ENCODE measurements around the gene PITPNC1.
"Not testable (repeated sequence)": the region's sequence is repeated elsewhere in the genome, so short reads cannot be mapped to it uniquely, and the experiment has no call there.

The PITPNC1 gene

GRCh38 chr17:67401106-67401505, 24.0 kb downstream of the PITPNC1 start:
- no peak for DNase-seq (ENCODE audit: low read depth, low spot score)

GRCh38 chr17:67401598-67402504, 24.8 kb downstream of the PITPNC1 start:
- DNase-seq (ENCODE audit: low read depth, low spot score) = no peak

GRCh38 chr17:67403065-67403464, 26.0 kb downstream of the PITPNC1 start:
- DNase-seq (ENCODE audit: low read depth, low spot score) = no peak

- no peak for DNase-seq (ENCODE audit: low read depth, low spot score)
Measured at GRCh38 chr17:67403483-67403882, 26.4 kb downstream of the PITPNC1 start.

GRCh38 chr17:67408455-67408830, 31.4 kb downstream of the PITPNC1 start:
- DNase-seq (ENCODE audit: low read depth, low spot score) = not testable (repeated sequence)

- no peak for DNase-seq (ENCODE audit: low read depth, low spot score)
Measured at GRCh38 chr17:67411397-67411796, 34.3 kb downstream of the PITPNC1 start.

GRCh38 chr17:67412032-67412431, 35.0 kb downstream of the PITPNC1 start:
- no peak for DNase-seq (ENCODE audit: low read depth, low spot score)

GRCh38 chr17:67412941-67413340, 35.9 kb downstream of the PITPNC1 start:
- no peak for DNase-seq (ENCODE audit: low read depth, low spot score)

GRCh38 chr17:67413388-67413787, 36.3 kb downstream of the PITPNC1 start:
- DNase-seq (ENCODE audit: low read depth, low spot score) = no peak

- DNase-seq (ENCODE audit: low read depth, low spot score) = no peak
Measured at GRCh38 chr17:67414130-67414529, 37.0 kb downstream of the PITPNC1 start.

- no peak for DNase-seq (ENCODE audit: low read depth, low spot score)
Measured at GRCh38 chr17:67414559-67414958, 37.5 kb downstream of the PITPNC1 start.

GRCh38 chr17:67415291-67415690, 38.2 kb downstream of the PITPNC1 start:
- no peak for DNase-seq (ENCODE audit: low read depth, low spot score)

GRCh38 chr17:67417507-67417906, 40.4 kb downstream of the PITPNC1 start:
- no peak for DNase-seq (ENCODE audit: low read depth, low spot score)

- no peak for DNase-seq (ENCODE audit: low read depth, low spot score)
Measured at GRCh38 chr17:67420994-67421393, 43.9 kb downstream of the PITPNC1 start.

- DNase-seq (ENCODE audit: low read depth, low spot score) = peak; percentile 82
Measured at GRCh38 chr17:67421869-67422273, 44.8 kb downstream of the PITPNC1 start.

GRCh38 chr17:67422296-67422695, 45.2 kb downstream of the PITPNC1 start:
- not testable (repeated sequence) for DNase-seq (ENCODE audit: low read depth, low spot score)

- DNase-seq (ENCODE audit: low read depth, low spot score) = peak; percentile 38
Measured at GRCh38 chr17:67422897-67423296, 45.8 kb downstream of the PITPNC1 start.

- no peak for DNase-seq (ENCODE audit: low read depth, low spot score)
Measured at GRCh38 chr17:67425571-67426160, 48.6 kb downstream of the PITPNC1 start.

- peak; percentile 47 for DNase-seq (ENCODE audit: low read depth, low spot score)
Measured at GRCh38 chr17:67427424-67427823, 50.3 kb downstream of the PITPNC1 start.

- not testable (repeated sequence) for DNase-seq (ENCODE audit: low read depth, low spot score)
Measured at GRCh38 chr17:67430515-67430914, 53.4 kb downstream of the PITPNC1 start.

- peak; percentile 69 for DNase-seq (ENCODE audit: low read depth, low spot score)
Measured at GRCh38 chr17:67431249-67432015, 54.4 kb downstream of the PITPNC1 start.

- DNase-seq (ENCODE audit: low read depth, low spot score) = no peak
Measured at GRCh38 chr17:67433248-67433924, 56.3 kb downstream of the PITPNC1 start.

Measured in astrocyte of the hippocampus (primary cell).